Endodermal cell (in vitro differentiated cells): ENCODE data around the gene INO80C. TPM values are rescaled to one million over a fixed set of nuclear protein-coding genes. Genes with fewer than 3 reads are reported as not detected.

Source experiments
- DNase-seq: peaks from one replicate; pipeline ENCODE4 v3.0.0-alpha.2; 2017
- H3K27ac ChIP-seq: 2 replicates; pipeline ENCODE4 v1.5.1; 2013; ENCODE audit warnings: mild to moderate bottlenecking, low read depth, low read length, moderate library complexity
- H3K27me3 ChIP-seq: 2 replicates; pipeline ENCODE4 v1.6.1; 2013; ENCODE audit warnings: mild to moderate bottlenecking, low read length, moderate library complexity; ENCODE audit not compliant: insufficient read depth, control insufficient read depth, poor library complexity, severe bottlenecking
- H3K36me3 ChIP-seq: 2 replicates; pipeline ENCODE4 v1.7.0; 2013; ENCODE audit warnings: mild to moderate bottlenecking, low read length, moderate library complexity; ENCODE audit not compliant: control insufficient read depth, insufficient read depth
- H3K4me1 ChIP-seq: one replicate; pipeline ENCODE4 v1.7.0; 2013; ENCODE audit warnings: low read length; ENCODE audit not compliant: control insufficient read depth, insufficient read depth
- H3K4me3 ChIP-seq: 2 replicates; pipeline ENCODE4 v1.5.1; 2013; ENCODE audit warnings: mild to moderate bottlenecking, low read length, moderate library complexity
- H3K9ac ChIP-seq: 2 replicates; pipeline ENCODE4 v1.6.1; 2013; ENCODE audit warnings: mild to moderate bottlenecking, low read length, moderate library complexity; ENCODE audit not compliant: poor library complexity, severe bottlenecking; ENCODE audit errors: extremely low read depth
- H3K9me3 ChIP-seq: 2 replicates; pipeline ENCODE4 v1.6.1; 2013; ENCODE audit warnings: mild to moderate bottlenecking, low read length, moderate library complexity; ENCODE audit not compliant: control insufficient read depth
- H3K27ac Mint-ChIP-seq: 2 replicates; pipeline ENCODE4 v1.8.0; 2020; ENCODE audit warnings: mixed read lengths
- H3K27me3 Mint-ChIP-seq: 2 replicates; pipeline ENCODE4 v1.8.0; 2021; ENCODE audit warnings: mild to moderate bottlenecking, mixed read lengths; ENCODE audit not compliant: insufficient read depth
- H3K36me3 Mint-ChIP-seq: 2 replicates; pipeline ENCODE4 v1.8.0; 2020; ENCODE audit warnings: low read depth, mixed read lengths
- H3K4me1 Mint-ChIP-seq: 2 replicates; pipeline ENCODE4 v1.8.0; 2020; ENCODE audit warnings: mixed read lengths
- H3K4me3 Mint-ChIP-seq: 2 replicates; pipeline ENCODE4 v1.8.0; 2020; ENCODE audit warnings: mild to moderate bottlenecking, moderate library complexity, mixed read lengths
- H3K9me3 Mint-ChIP-seq: 2 replicates; pipeline ENCODE4 v1.8.0; 2020; ENCODE audit warnings: mild to moderate bottlenecking, mixed read lengths
- WGBS, 2 experiments: methylation state at CpG; one replicate each; pipeline versions ENCODE4 v1.1.5 to v1.1.7; 2013; ENCODE audit warnings: missing lambda C conversion rate in 2 of 2, mixed read lengths in 1 of 2; ENCODE audit not compliant: insufficient coverage in 1 of 2, insufficient read length in 1 of 2; 5-methylcytosine and 5-hydroxymethylcytosine counted together
- total RNA-seq, 2 donors: library from RNA; stranded (reverse); fragmentation: NEBNext Ultra II Directional in 1 of 2; extraction: Animal tissue kit (Norgen Biotek cat#: 25700) in 1 of 2; gene quantifications; 2 replicates in 1 of 2; 3 replicates in 1 of 2; pipeline ENCODE4 v1.2.1, GENCODE V29; 2021
- TF ChIP-seq, protein P1 (sequence below): fragments of 200-600 bp; sonication (generic); conservative IDR thresholded peaks from 2 replicates; pipeline ENCODE4 v1.5.0; 2021; ENCODE audit warnings: antibody characterized with exemption, mild to moderate bottlenecking

Gene INO80C
- total RNA-seq, 2 donors from 2014 or later = 31.1 to 31.9 TPM

DNA sequence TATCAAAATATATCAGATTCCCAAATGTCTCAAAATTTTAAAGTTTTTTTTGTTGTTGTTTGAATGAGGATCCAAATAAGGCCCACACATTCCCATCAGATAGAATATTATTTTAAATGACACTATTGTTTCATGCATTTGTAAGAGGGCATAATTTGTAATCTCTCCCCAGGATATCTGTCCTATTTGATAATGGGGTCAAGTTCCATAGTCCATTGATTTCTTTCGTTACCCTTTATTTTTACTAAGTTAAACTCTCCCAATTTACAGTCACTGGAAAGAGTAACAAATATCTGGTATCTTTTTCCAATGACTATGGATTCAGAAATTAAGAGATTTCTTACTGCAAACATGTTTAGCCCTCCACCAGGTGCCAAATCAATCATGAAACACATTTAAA is 32.4 kb downstream of the INO80C start:
- H3K4me3 ChIP-seq = no peak overlapping the region
- WGBS, 2 experiments = 100% methylated on average over 1 of the region's 1 CpG; no CpG with 5 or more reads in 1 of the 2 experiments
- no peaks in the 10 kb centered on the region for H3K9me3 Mint-ChIP-seq
- no peak overlapping the region for H3K27ac Mint-ChIP-seq
- no peak overlapping the region for H3K27ac ChIP-seq
- H3K36me3 Mint-ChIP-seq = peaks cover 18% of the 10 kb centered on the region
- no peaks in the 10 kb centered on the region for H3K27me3 Mint-ChIP-seq
- TF ChIP-seq, protein P1, sequence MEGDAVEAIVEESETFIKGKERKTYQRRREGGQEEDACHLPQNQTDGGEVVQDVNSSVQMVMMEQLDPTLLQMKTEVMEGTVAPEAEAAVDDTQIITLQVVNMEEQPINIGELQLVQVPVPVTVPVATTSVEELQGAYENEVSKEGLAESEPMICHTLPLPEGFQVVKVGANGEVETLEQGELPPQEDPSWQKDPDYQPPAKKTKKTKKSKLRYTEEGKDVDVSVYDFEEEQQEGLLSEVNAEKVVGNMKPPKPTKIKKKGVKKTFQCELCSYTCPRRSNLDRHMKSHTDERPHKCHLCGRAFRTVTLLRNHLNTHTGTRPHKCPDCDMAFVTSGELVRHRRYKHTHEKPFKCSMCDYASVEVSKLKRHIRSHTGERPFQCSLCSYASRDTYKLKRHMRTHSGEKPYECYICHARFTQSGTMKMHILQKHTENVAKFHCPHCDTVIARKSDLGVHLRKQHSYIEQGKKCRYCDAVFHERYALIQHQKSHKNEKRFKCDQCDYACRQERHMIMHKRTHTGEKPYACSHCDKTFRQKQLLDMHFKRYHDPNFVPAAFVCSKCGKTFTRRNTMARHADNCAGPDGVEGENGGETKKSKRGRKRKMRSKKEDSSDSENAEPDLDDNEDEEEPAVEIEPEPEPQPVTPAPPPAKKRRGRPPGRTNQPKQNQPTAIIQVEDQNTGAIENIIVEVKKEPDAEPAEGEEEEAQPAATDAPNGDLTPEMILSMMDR = no peak
- no peak overlapping the region for H3K4me3 Mint-ChIP-seq
- peaks cover 9% of the 10 kb centered on the region for H3K4me1 Mint-ChIP-seq
- no peaks in the 10 kb centered on the region for H3K9me3 ChIP-seq
- no peaks in the 10 kb centered on the region for H3K27me3 ChIP-seq
- no peak overlapping the region for H3K9ac ChIP-seq
- peaks cover 2% of the 10 kb centered on the region for H3K4me1 ChIP-seq
- no peaks in the 10 kb centered on the region for H3K36me3 ChIP-seq
- no peak for DNase-seq

DNA sequence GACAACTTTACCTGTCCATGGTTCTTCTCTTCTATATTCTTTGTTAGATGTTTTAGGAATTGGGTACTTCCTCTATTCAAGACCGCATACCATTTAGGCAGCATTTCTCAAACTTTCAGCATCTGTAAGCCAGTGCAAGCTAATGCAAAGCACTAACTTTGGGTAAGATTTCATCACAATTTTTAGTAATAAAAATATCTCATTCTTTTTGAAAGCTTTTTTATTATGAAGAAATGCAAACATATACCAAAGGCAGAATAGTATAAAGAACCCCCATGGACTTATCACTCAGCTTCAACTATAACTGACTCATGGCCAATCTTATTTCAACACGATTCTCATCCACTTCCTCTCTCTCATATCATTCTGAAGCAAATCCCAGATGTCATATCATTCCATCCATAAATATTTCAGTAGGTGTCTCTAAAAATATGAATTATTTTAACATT is 32.9 kb downstream of the INO80C start:
- DNase-seq = no peak
- H3K36me3 ChIP-seq = no peaks in the 10 kb centered on the region
- TF ChIP-seq, protein P1 = no peak
- H3K4me3 ChIP-seq = no peak overlapping the region
- Mint-ChIP-seq H3K4me3 (no peak overlapping the region), H3K27me3 (no peaks in the 10 kb centered on the region), H3K36me3 (peaks cover 18% of the 10 kb centered on the region), H3K9me3 (no peaks in the 10 kb centered on the region), H3K4me1 (peaks cover 9% of the 10 kb centered on the region), H3K27ac (no peak overlapping the region)
- WGBS, 2 experiments = 76 to 80% methylated on average over 1 to 2 of the region's 2 CpGs
- H3K27ac ChIP-seq = no peak overlapping the region
- no peaks in the 10 kb centered on the region for H3K9me3 ChIP-seq
- H3K4me1 ChIP-seq = peaks cover 2% of the 10 kb centered on the region
- H3K27me3 ChIP-seq = no peaks in the 10 kb centered on the region
- no peak overlapping the region for H3K9ac ChIP-seq

DNA sequence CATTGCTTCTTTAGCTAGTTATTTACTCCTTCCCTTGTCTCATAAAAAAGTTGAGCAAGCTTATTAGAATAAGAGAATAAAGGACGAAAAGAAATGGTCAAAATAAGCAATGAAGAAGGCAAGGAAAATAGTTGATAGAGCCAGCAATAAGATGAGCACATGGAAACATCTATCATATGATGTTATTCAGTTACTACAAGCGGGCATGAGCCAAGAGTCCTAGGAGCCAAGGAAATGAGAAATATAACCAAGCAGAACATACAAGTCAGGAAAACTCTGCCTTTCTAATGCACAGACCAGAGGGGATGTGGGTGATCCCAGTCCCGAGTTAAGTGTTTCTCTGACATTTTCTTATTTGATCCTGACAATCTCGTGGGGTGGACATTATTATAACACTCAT is 33.9 kb downstream of the INO80C start:
- H3K4me1 Mint-ChIP-seq = peaks cover 14% of the 10 kb centered on the region
- no peak overlapping the region for H3K4me3 ChIP-seq
- no peak overlapping the region for H3K4me3 Mint-ChIP-seq
- no peak overlapping the region for H3K9ac ChIP-seq
- H3K9me3 ChIP-seq = no peaks in the 10 kb centered on the region
- H3K27me3 ChIP-seq = no peaks in the 10 kb centered on the region
- WGBS, 2 experiments = 92 to 96% methylated on average over 3 to 4 of the region's 4 CpGs
- TF ChIP-seq, protein P1 = no peak
- no peaks in the 10 kb centered on the region for H3K9me3 Mint-ChIP-seq
- no peak overlapping the region for H3K27ac ChIP-seq
- H3K36me3 Mint-ChIP-seq = peaks cover 10% of the 10 kb centered on the region
- no peaks in the 10 kb centered on the region for H3K27me3 Mint-ChIP-seq
- H3K27ac Mint-ChIP-seq = no peak overlapping the region
- no peak for DNase-seq
- H3K36me3 ChIP-seq = no peaks in the 10 kb centered on the region
- peaks cover 7% of the 10 kb centered on the region for H3K4me1 ChIP-seq
